Ovary (tissue), 3 donors: Measurements from ENCODE around the gene ATP2B2.

ENCODE experiments used
- POLR2A ChIP-seq: fragments of 450-650 bp; IDR thresholded peaks from one replicate; pipeline ENCODE4 v1.6.1; 2017; ENCODE audit warnings: antibody characterized with exemption, mild to moderate bottlenecking, moderate library complexity
- TF ChIP-seq, protein P1 (sequence below), 3 donors: fragments of 450-650 bp in 2 of 3; fragments of 200-600 bp in 1 of 3; IDR thresholded peaks; one replicate each; pipeline versions ENCODE4 v1.5.1 to v1.8.0; 2016 to 2022; ENCODE audit warnings: antibody characterized with exemption in 3 of 3, mild to moderate bottlenecking in 1 of 3
- donor health status: DM: no; HTN: no; CAD: no.

DNA sequence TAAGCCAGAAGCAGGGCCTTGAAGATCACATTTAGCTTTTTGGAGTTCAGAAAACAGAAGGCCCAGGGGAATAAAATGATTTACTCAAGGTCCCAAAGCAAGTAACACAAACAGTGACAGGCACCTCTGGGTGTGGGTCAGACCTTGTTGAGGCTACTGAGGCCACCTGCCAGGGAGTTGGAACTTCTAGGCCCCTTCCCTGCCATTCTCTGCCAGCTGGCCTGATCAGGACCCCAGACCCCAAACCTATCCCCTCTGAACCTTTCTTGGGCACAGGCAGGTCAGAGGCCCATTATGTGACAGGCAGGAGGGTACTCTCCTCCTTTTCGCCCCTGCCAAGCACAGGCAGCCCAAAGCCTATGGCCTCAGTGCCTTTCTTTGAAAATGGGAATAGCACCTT is 49.4 kb upstream of the ATP2B2 start:
- no peak for TF ChIP-seq POLR2A
- TF ChIP-seq, protein P1, sequence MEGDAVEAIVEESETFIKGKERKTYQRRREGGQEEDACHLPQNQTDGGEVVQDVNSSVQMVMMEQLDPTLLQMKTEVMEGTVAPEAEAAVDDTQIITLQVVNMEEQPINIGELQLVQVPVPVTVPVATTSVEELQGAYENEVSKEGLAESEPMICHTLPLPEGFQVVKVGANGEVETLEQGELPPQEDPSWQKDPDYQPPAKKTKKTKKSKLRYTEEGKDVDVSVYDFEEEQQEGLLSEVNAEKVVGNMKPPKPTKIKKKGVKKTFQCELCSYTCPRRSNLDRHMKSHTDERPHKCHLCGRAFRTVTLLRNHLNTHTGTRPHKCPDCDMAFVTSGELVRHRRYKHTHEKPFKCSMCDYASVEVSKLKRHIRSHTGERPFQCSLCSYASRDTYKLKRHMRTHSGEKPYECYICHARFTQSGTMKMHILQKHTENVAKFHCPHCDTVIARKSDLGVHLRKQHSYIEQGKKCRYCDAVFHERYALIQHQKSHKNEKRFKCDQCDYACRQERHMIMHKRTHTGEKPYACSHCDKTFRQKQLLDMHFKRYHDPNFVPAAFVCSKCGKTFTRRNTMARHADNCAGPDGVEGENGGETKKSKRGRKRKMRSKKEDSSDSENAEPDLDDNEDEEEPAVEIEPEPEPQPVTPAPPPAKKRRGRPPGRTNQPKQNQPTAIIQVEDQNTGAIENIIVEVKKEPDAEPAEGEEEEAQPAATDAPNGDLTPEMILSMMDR (IDR thresholded peaks at IDR 0.05), result no peak
